Mesenchymal stem cell (in vitro differentiated cells and primary cell): ENCODE measurements around the gene ANXA8.
"Not testable (repeated sequence)": the region's sequence is repeated elsewhere in the genome, so short reads cannot be mapped to it uniquely, and the experiment has no call there.

ENCODE experiments used
- DNase-seq: peaks from one replicate; pipeline ENCODE4 v3.0.0-alpha.2; 2013
- H2AFZ ChIP-seq: one replicate; pipeline ENCODE4 v1.6.1; 2013; ENCODE audit warnings: low read depth, mild to moderate bottlenecking, control low read depth, inconsistent platforms, low read length, moderate library complexity
- H2AK5ac ChIP-seq: 2 replicates; pipeline ENCODE4 v1.6.1; 2013; ENCODE audit warnings: low read length, moderate library complexity, mild to moderate bottlenecking, inconsistent platforms; ENCODE audit not compliant: severe bottlenecking
- H2BK120ac ChIP-seq: one replicate; pipeline ENCODE4 v1.6.1; 2013; ENCODE audit warnings: low read depth, mild to moderate bottlenecking, inconsistent platforms, low read length, moderate library complexity
- H2BK12ac ChIP-seq, 2 experiments: one replicate each; pipeline ENCODE4 v1.6.1; 2013; ENCODE audit warnings: inconsistent platforms in 2 of 2, low read length in 2 of 2, mild to moderate bottlenecking in 2 of 2, moderate library complexity in 2 of 2, control low read depth in 1 of 2
- H2BK15ac ChIP-seq: one replicate; pipeline ENCODE4 v1.6.1; 2013; ENCODE audit warnings: mild to moderate bottlenecking, low read depth, inconsistent platforms; ENCODE audit not compliant: poor library complexity, severe bottlenecking
- H2BK5ac ChIP-seq: 2 replicates; pipeline ENCODE4 v1.6.1; 2013; ENCODE audit warnings: low read depth, mild to moderate bottlenecking, low read length, control low read depth, inconsistent platforms; ENCODE audit not compliant: poor library complexity, severe bottlenecking
- H3K14ac ChIP-seq, 2 experiments: one replicate each; pipeline ENCODE4 v1.6.1; 2013; ENCODE audit warnings: inconsistent platforms in 2 of 2, low read length in 2 of 2, control low read depth in 1 of 2, mild to moderate bottlenecking in 1 of 2, moderate library complexity in 1 of 2
- H3K18ac ChIP-seq, 2 experiments: one replicate each; pipeline ENCODE4 v1.6.1; 2013; ENCODE audit warnings: inconsistent platforms in 2 of 2, low read length in 2 of 2, control low read depth in 1 of 2, low read depth in 1 of 2, mild to moderate bottlenecking in 1 of 2
- H3K23ac ChIP-seq, 2 experiments: one replicate each; pipeline ENCODE4 v1.6.1; 2013; ENCODE audit warnings: inconsistent platforms in 2 of 2, low read length in 2 of 2, mild to moderate bottlenecking in 2 of 2, moderate library complexity in 2 of 2, control low read depth in 1 of 2
- H3K27ac ChIP-seq: 2 replicates; pipeline ENCODE4 v1.5.1; 2013; ENCODE audit warnings: mild to moderate bottlenecking, moderate library complexity, low read length, control low read depth, inconsistent platforms; ENCODE audit not compliant: poor library complexity, severe bottlenecking
- H3K27me3 ChIP-seq, 2 experiments: 2 replicates each; pipeline versions ENCODE4 v1.6.1 to v1.7.0; 2013; ENCODE audit warnings: low read length in 2 of 2, mild to moderate bottlenecking in 2 of 2, moderate library complexity in 2 of 2, control low read depth in 1 of 2, inconsistent platforms in 1 of 2; ENCODE audit not compliant: control insufficient read depth in 1 of 2, insufficient read depth in 1 of 2
- H3K36me3 ChIP-seq, 2 experiments: 2 replicates each; pipeline versions ENCODE4 v1.6.1 to v1.7.0; 2013; ENCODE audit warnings: low read length in 2 of 2, control low read depth in 1 of 2, inconsistent platforms in 1 of 2, low read depth in 1 of 2, mild to moderate bottlenecking in 1 of 2; ENCODE audit not compliant: insufficient read depth in 2 of 2, control insufficient read depth in 1 of 2
- H3K4ac ChIP-seq, 2 experiments: one replicate each; pipeline ENCODE4 v1.6.1; 2013; ENCODE audit warnings: inconsistent platforms in 2 of 2, low read length in 2 of 2, mild to moderate bottlenecking in 2 of 2, moderate library complexity in 2 of 2, control low read depth in 1 of 2, low read depth in 1 of 2
- H3K4me1 ChIP-seq: 2 replicates; pipeline ENCODE4 v1.6.1; 2013; ENCODE audit warnings: low read depth, low read length, control low read depth; ENCODE audit not compliant: control insufficient read depth, insufficient read depth
- H3K4me2 ChIP-seq: 2 replicates; pipeline ENCODE4 v1.6.1; 2013; ENCODE audit warnings: low read length, mild to moderate bottlenecking, inconsistent platforms; ENCODE audit not compliant: poor library complexity, severe bottlenecking
- H3K4me3 ChIP-seq, 2 experiments: 2 replicates each; pipeline versions ENCODE4 v1.5.1 to v1.7.0; 2013; ENCODE audit warnings: low read length in 2 of 2, mild to moderate bottlenecking in 2 of 2, control low read depth in 1 of 2, low read depth in 1 of 2; ENCODE audit not compliant: insufficient read depth in 1 of 2
- H3K79me1 ChIP-seq: replicated peaks from 2 replicates; pipeline ENCODE4 v1.6.1; 2013; ENCODE audit warnings: mild to moderate bottlenecking, control low read depth, low read length, inconsistent platforms; ENCODE audit not compliant: poor library complexity, severe bottlenecking
- H3K9ac ChIP-seq: 2 replicates; pipeline ENCODE4 v1.7.0; 2013; ENCODE audit warnings: mild to moderate bottlenecking, low read length, moderate library complexity
- H3K9me3 ChIP-seq: 2 replicates; pipeline ENCODE4 v1.7.0; 2013; ENCODE audit warnings: mild to moderate bottlenecking, low read length; ENCODE audit not compliant: control insufficient read depth
- H4K8ac ChIP-seq: one replicate; pipeline ENCODE4 v1.6.1; 2013; ENCODE audit warnings: inconsistent platforms, mild to moderate bottlenecking, low read length, moderate library complexity
- H4K91ac ChIP-seq: one replicate; pipeline ENCODE4 v1.6.1; 2013; ENCODE audit warnings: mild to moderate bottlenecking, low read length, inconsistent platforms
- WGBS: methylation state at CpG from one replicate; pipeline ENCODE4 v1.1.7; 2013; ENCODE audit warnings: mixed read lengths; 5-methylcytosine and 5-hydroxymethylcytosine counted together

ANXA8 gene

DNA sequence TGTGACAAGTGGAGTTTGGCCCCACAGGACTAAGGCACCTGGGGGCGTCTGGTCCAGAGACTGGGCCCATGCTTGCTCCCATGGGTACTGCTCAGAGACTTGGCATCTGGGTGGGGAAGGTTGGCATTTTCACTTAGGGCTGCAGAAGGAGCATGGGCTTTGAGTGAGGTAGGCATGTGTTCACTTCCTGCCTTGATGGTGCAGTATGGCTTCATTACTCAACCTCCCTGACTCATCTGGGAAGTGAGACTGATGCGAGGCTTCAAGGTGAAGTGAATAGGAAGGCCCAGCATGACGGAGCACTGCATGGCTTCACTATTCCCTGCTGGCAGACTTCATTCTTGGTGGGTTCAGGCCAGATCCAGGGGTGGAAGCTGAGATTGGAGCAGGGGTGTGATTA is 11.3 kb downstream of the ANXA8 start:
- not testable (repeated sequence) for H2BK5ac ChIP-seq, H3K4ac ChIP-seq, H3K4me3 ChIP-seq, H3K14ac ChIP-seq, H2BK15ac ChIP-seq, DNase-seq, H3K4me1 ChIP-seq, H3K9ac ChIP-seq, H3K4me2 ChIP-seq, H3K79me1 ChIP-seq, H3K18ac ChIP-seq, H3K9me3 ChIP-seq, H2BK120ac ChIP-seq, H3K27me3 ChIP-seq, H2AK5ac ChIP-seq, H3K36me3 ChIP-seq, H4K91ac ChIP-seq, H4K8ac ChIP-seq, H3K27ac ChIP-seq, H2BK12ac ChIP-seq, H2AFZ ChIP-seq, H3K23ac ChIP-seq
- WGBS, result no CpG with 5 or more reads among the region's 3 CpGs

DNA sequence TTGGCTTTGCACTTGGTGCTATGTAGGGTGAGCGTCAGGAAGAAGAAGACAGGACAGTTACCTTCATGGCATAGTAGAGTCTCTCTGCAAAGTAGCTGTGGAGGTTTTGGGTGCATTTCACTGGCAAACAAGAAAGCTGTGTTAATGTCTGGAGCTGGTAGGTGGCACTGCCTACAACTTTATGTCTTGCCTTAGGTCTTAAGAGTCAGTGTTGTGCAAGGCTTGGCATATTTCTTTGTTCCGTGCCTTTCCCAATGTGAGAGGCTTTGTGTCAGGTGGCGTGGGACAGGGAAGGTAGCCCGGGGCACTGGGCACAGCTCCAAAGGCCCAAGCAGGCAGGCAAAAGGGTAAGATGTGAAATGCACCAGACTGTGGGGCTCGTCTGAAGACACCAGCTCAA is 11.8 kb downstream of the ANXA8 start:
- not testable (repeated sequence) for H3K4me2 ChIP-seq, H3K23ac ChIP-seq, H3K27ac ChIP-seq, H2BK120ac ChIP-seq, H3K4me3 ChIP-seq, H3K79me1 ChIP-seq, H3K4ac ChIP-seq, H2AFZ ChIP-seq, DNase-seq, H4K91ac ChIP-seq, H2BK15ac ChIP-seq, H3K27me3 ChIP-seq, H2BK12ac ChIP-seq, H3K14ac ChIP-seq, H4K8ac ChIP-seq, H2BK5ac ChIP-seq, H3K36me3 ChIP-seq, H3K9me3 ChIP-seq, H3K4me1 ChIP-seq, H3K9ac ChIP-seq, H2AK5ac ChIP-seq, H3K18ac ChIP-seq
- WGBS, result no CpG with 5 or more reads among the region's 5 CpGs

DNA sequence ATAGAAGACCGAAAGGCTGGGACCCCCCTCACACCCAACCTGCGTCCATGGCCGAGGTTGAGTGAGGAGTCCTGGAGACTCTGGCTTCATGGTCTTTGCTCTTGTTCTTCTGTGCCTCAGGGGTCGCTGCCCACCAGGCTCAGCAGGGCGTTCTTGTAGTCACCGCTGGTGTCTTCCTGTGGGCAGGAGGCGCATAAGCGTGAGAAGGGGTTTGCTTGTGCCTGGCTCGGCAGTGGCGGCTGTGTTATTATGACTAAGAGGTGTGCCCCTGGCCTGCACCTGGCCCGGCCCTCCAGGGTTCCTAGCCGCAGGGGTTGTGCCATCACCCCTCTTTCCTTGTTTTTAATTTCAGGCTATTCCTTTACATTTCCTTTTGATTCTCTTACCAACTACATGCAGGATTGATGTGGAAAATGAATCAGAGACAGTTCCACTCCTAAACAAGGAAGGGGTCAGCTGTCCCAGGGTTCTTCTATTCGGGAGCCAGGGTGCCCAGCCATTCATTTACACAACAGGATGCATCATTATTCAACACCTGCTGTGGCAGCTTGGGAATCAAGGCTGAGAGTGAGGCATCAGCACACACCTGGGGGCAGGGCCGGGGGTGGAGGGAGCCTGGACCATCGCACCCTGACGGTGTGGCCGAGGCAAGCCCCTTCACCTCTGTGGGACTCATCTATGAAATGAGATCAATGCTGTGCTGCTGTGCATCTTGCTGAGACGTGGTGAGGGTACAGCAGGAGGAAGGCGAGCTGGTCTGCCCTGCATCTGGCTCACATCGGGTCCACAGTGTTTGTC is 15.0 kb downstream of the ANXA8 start:
- not testable (repeated sequence) for H2BK120ac ChIP-seq, H3K18ac ChIP-seq, H2AK5ac ChIP-seq, H2BK5ac ChIP-seq, H2BK12ac ChIP-seq, H3K4ac ChIP-seq, H3K4me2 ChIP-seq, H3K9ac ChIP-seq, H2BK15ac ChIP-seq, DNase-seq, H3K4me3 ChIP-seq, H3K27me3 ChIP-seq, H2AFZ ChIP-seq, H3K36me3 ChIP-seq, H3K9me3 ChIP-seq, H4K8ac ChIP-seq, H4K91ac ChIP-seq, H3K4me1 ChIP-seq, H3K23ac ChIP-seq, H3K79me1 ChIP-seq, H3K27ac ChIP-seq
- peak overlapping the region in 1 of 2 experiments; percentile 28 for H3K14ac ChIP-seq
- WGBS, result 80% methylated on average over 2 of the region's 20 CpGs

DNA sequence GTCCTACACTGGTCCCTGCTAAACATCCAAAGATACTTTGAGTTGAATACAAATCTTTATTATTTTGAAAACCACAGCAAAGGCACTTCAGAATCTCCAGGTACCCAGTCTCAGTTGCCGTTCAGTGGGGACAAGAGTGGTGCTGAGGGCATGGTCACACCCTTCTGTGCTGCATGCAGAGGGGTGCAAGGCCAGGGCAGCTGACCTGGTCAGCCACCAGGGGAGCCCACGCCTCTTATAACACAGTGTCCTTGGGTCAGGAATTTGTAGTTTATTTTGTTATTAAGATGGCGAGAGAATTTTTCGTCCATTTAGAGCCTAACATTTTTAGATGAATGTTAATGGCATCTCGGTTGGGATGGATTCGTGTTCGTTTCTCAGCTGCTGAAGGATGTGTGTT is 16.0 kb downstream of the ANXA8 start:
- H3K9me3 ChIP-seq, H3K4ac ChIP-seq, H2BK120ac ChIP-seq, H4K91ac ChIP-seq, H3K23ac ChIP-seq, H3K9ac ChIP-seq, H4K8ac ChIP-seq, H3K4me3 ChIP-seq, H3K27me3 ChIP-seq, H3K36me3 ChIP-seq, H3K4me1 ChIP-seq, DNase-seq, H2BK5ac ChIP-seq, H3K14ac ChIP-seq, H3K18ac ChIP-seq, H3K27ac ChIP-seq, H3K4me2 ChIP-seq, H3K79me1 ChIP-seq, H2BK15ac ChIP-seq, H2BK12ac ChIP-seq, H2AK5ac ChIP-seq, H2AFZ ChIP-seq: not testable (repeated sequence)
- 100% methylated on average over 5 of the region's 7 CpGs for WGBS
